Measurements from ENCODE around the gene EVA1C. TPM values are rescaled to one million over a fixed set of nuclear protein-coding genes. Genes with fewer than 3 reads are reported as not detected.
"Not testable (repeated sequence)": the region's sequence is repeated elsewhere in the genome, so short reads cannot be mapped to it uniquely, and the experiment has no call there.

Gene EVA1C
- polyA plus RNA-seq, 1 experiment = 5.7 TPM

DNA sequence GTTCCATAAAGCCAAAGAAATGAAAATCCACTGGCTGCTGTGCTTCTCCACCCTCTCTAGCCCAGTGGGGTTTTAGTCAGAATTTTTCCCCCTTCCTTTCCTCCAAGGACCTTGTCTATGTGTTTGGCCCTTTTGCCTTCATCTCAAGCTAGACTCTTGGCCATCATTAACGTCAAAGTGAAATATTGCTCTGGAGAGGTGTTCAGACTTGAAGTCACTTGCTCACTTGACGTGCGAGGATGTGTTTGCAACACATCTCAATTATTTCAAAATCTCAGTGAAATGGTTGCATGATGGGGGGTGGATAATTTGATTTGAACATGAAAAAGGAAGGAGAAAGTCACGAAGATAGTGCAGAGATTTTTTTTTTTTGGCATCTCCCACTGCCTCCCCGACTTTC, 13.6 kb downstream of the EVA1C start:
- ChIA-PET CTCF (interaction anchor here (1.1 to 1.7 kb wide), 2 partner anchors 12 to 175 kb away, joined by 5 to 9 read pairs; no protein-coding TSS in a partner anchor), POLR2A (no interaction called here)
- TF ChIP-seq, protein P1, sequence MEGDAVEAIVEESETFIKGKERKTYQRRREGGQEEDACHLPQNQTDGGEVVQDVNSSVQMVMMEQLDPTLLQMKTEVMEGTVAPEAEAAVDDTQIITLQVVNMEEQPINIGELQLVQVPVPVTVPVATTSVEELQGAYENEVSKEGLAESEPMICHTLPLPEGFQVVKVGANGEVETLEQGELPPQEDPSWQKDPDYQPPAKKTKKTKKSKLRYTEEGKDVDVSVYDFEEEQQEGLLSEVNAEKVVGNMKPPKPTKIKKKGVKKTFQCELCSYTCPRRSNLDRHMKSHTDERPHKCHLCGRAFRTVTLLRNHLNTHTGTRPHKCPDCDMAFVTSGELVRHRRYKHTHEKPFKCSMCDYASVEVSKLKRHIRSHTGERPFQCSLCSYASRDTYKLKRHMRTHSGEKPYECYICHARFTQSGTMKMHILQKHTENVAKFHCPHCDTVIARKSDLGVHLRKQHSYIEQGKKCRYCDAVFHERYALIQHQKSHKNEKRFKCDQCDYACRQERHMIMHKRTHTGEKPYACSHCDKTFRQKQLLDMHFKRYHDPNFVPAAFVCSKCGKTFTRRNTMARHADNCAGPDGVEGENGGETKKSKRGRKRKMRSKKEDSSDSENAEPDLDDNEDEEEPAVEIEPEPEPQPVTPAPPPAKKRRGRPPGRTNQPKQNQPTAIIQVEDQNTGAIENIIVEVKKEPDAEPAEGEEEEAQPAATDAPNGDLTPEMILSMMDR (IDR thresholded peaks at IDR 0.05; ENCODE audit: low read depth, low read length) = no peak
- Histone ChIP-seq H3K27ac (ENCODE audit: low read depth, low read length) (no peak overlapping the region), H3K27me3 (ENCODE audit: control insufficient read depth, insufficient read depth, low read length) (no peaks in the 10 kb centered on the region), H3K9me3 (ENCODE audit: control insufficient read depth, insufficient read depth, low read length) (no peaks in the 10 kb centered on the region), H3K4me3 (ENCODE audit: low read depth, low read length) (no peak overlapping the region)
- DNase-seq (ENCODE audit: low read depth, low spot score) = no peak

DNA sequence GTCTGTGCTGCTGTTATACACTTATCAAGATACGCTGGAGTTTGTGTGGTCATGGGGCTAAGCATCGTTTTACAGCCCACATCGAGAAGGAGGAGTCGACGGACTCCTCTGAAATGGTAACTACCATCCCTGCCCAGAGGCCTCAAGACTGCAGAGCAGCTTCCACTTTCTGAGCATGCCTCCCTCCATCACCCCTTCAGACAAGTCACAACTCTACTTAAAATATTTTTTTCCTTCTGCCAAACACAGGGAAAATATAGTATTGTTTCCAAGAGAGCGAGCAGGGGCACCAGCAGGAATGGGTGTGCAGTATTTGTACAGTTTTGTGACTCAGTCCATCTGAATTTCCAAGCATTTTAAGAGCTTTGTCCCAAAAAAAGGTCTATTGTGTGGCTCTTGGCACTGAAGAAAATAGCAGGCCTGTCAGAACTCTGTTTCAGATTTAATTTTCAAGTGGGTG, 14.1 kb downstream of the EVA1C start:
- TF ChIP-seq, protein P1 (IDR thresholded peaks at IDR 0.05; ENCODE audit: low read depth, low read length) = no peak
- Histone ChIP-seq H3K27ac (ENCODE audit: low read depth, low read length) (no peak overlapping the region), H3K27me3 (ENCODE audit: control insufficient read depth, insufficient read depth, low read length) (no peaks in the 10 kb centered on the region), H3K4me3 (ENCODE audit: low read depth, low read length) (no peak overlapping the region), H3K9me3 (ENCODE audit: control insufficient read depth, insufficient read depth, low read length) (no peaks in the 10 kb centered on the region)
- ChIA-PET CTCF (interaction anchor here (1.1 to 1.7 kb wide), 2 partner anchors 12 to 174 kb away, joined by 5 to 9 read pairs; no protein-coding TSS in a partner anchor), POLR2A (no interaction called here)
- no peak for DNase-seq (ENCODE audit: low read depth, low spot score)

DNA sequence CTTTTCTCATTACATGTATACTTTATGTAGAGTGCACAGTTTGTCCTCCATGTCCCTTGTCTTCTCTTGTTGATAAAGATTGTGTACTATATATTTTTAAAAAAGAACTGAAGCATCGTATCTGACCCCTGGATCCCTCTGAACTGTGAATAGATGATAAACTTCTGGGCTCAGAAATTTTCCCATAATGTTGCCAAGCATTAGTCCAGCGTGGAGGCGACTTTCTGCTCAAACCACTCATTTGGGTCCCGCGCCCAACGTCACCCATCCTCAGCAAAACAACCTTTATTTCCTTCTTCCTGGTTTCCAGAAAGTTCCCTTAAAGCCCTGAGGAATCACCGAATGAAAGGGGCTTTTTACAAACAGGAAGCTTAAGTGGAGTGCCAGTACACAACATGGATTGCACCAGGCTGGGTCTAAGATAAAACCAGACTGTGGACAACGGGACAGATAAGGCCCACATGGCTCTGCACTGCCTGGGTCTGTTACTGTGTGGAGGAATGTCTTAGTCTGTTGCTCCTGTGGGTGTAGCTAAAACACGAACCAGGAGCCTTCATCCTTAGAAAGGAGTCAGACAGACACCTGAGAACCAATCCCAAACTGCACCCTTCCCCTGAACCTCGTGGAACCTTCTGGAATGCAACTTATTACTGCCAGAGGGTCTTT, 15.6 kb downstream of the EVA1C start:
- Histone ChIP-seq H3K27me3 (ENCODE audit: control insufficient read depth, insufficient read depth, low read length) (no peaks in the 10 kb centered on the region), H3K27ac (ENCODE audit: low read depth, low read length) (no peak overlapping the region), H3K9me3 (ENCODE audit: control insufficient read depth, insufficient read depth, low read length) (no peaks in the 10 kb centered on the region), H3K4me3 (ENCODE audit: low read depth, low read length) (no peak overlapping the region)
- no peak for DNase-seq (ENCODE audit: low read depth, low spot score)
- ChIA-PET POLR2A (no interaction called here), CTCF (no interaction called here)
- TF ChIP-seq, protein P1 (IDR thresholded peaks at IDR 0.05; ENCODE audit: low read depth, low read length) = no peak

DNA sequence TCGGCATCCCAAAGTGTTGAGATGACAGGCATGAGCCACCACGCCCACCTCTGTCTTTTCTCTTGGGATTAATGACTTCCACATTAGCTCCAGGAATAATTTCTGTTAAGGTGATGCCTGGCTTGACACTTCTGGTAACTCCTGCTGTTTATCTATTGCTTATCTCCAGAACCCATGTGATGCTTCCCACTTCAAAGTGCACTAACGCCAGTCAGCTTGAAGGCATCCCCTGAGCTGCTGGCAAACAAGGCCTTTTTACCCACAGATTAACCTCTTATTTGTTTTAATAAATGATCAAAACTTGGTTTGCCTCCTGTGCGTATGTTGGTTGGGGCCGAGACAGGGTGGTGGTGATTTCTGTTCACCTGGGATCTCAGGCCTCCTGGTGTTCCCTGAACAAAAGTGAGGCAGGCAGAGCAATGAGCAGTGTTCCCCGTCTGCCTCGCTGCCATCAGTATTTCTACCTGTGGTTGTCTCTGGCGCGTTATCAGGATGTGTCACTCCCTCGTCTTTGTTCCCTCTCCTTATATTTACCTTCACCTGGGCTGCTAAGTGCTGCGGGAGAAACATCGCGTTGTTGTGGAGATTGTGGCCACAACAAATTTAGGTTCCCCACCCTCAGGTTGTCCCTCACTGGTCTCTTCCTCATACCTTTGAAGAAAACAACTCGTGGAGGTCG, 20.6 kb downstream of the EVA1C start:
- H3K27ac ChIP-seq (ENCODE audit: low read depth, low read length); CTCF ChIA-PET; H3K4me3 ChIP-seq (ENCODE audit: low read depth, low read length); H3K9me3 ChIP-seq (ENCODE audit: control insufficient read depth, insufficient read depth, low read length); POLR2A ChIA-PET; H3K27me3 ChIP-seq (ENCODE audit: control insufficient read depth, insufficient read depth, low read length); DNase-seq (ENCODE audit: low read depth, low spot score): not testable (repeated sequence)

DNA sequence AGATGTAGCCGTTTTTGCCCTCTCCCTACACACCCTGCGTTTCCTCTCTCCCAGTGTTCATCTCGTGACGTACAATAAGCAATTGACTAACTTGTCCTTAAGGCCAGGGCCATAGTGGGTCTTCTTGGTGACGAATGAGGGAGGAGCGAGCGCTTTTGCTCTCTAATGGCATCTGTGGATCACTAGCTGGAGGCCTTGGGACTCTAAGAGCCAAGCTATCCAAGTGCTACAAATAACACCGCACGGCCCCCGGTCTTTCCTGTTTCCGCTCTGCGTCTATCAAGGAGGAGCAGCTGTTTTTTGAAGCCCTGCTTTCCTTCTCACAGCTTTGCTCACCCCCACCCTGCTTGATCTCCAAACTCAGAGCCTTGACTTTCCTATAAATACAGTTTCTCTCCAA, 25.2 kb downstream of the EVA1C start:
- ChIA-PET POLR2A (interaction anchor here (0.6 kb wide), 1 partner anchor 22 kb away, joined by 3 read pairs; no protein-coding TSS in a partner anchor), CTCF (no interaction called here)
- no peak overlapping the region for H3K27ac ChIP-seq (ENCODE audit: low read depth, low read length)
- H3K27me3 ChIP-seq (ENCODE audit: control insufficient read depth, insufficient read depth, low read length) = no peaks in the 10 kb centered on the region
- no peak overlapping the region for H3K4me3 ChIP-seq (ENCODE audit: low read depth, low read length)
- TF ChIP-seq, protein P1 (IDR thresholded peaks at IDR 0.05; ENCODE audit: low read depth, low read length) = no peak
- no peak for DNase-seq (ENCODE audit: low read depth, low spot score)
- H3K9me3 ChIP-seq (ENCODE audit: control insufficient read depth, insufficient read depth, low read length) = no peaks in the 10 kb centered on the region
